Ovary (tissue), 3 donors: ENCODE data around the gene SINHCAF.

Source experiments
- CTCF ChIP-seq, 3 donors: fragments of 450-650 bp in 2 of 3; fragments of 200-600 bp in 1 of 3; IDR thresholded peaks; one replicate each; pipeline versions ENCODE4 v1.5.1 to v1.8.0; 2016 to 2022; ENCODE audit warnings: antibody characterized with exemption in 3 of 3, mild to moderate bottlenecking in 1 of 3
- EP300 ChIP-seq: sonication (generic); formaldehyde crosslinking; IDR thresholded peaks from one replicate; pipeline ENCODE4 v1.6.1; 2017; ENCODE audit warnings: antibody characterized with exemption
- POLR2A ChIP-seq: fragments of 450-650 bp; IDR thresholded peaks from one replicate; pipeline ENCODE4 v1.6.1; 2017; ENCODE audit warnings: antibody characterized with exemption, mild to moderate bottlenecking, moderate library complexity
- donor health status: DM: no; HTN: no; CAD: no.

GRCh38 chr12:31277081-31277480 lies 48.9 kb downstream of the SINHCAF start:
- no peak for TF ChIP-seq POLR2A
- TF ChIP-seq CTCF (IDR thresholded peaks at IDR 0.05) = no peak
- TF ChIP-seq EP300 = no peak
